Uterus (tissue), 4 donors: Measurements from ENCODE around the gene SHMT1. TPM values are rescaled to one million over a fixed set of nuclear protein-coding genes. Genes with fewer than 3 reads are reported as not detected.

Source experiments
- DNase-seq, 2 donors: peaks; one replicate each; pipeline ENCODE4 v3.0.0-alpha.2; 2019 to 2020
- H3K27ac ChIP-seq, 2 donors: fragments of 200-600 bp; sonication (generic); 1 replicate in 1 of 2; 2 replicates in 1 of 2; pipeline ENCODE4 v1.5.1; 2016 to 2018
- H3K27me3 ChIP-seq, 2 donors: fragments of 200-600 bp; sonication (generic); one replicate each; pipeline ENCODE4 v1.5.1; 2018 to 2019; ENCODE audit warnings: control low read depth in 1 of 2
- H3K36me3 ChIP-seq, 2 donors: fragments of 200-600 bp; sonication (generic); one replicate each; pipeline ENCODE4 v1.5.1; 2019; ENCODE audit warnings: control low read depth in 1 of 2
- H3K4me1 ChIP-seq, 2 donors: fragments of 200-600 bp; sonication (generic); one replicate each; pipeline ENCODE4 v1.5.1; 2018 to 2019; ENCODE audit warnings: control low read depth in 1 of 2
- H3K4me3 ChIP-seq, 2 donors: fragments of 200-600 bp; sonication (generic); 1 replicate in 1 of 2; 2 replicates in 1 of 2; pipeline ENCODE4 v1.5.1; 2018 to 2019; ENCODE audit warnings: mild to moderate bottlenecking in 1 of 2
- H3K9me3 ChIP-seq, 2 donors: fragments of 200-600 bp; sonication (generic); one replicate each; pipeline ENCODE4 v1.5.1; 2019; ENCODE audit warnings: control low read depth in 1 of 2
- CTCF ChIP-seq, 4 experiments: fragments of 200-600 bp in 2 of 4; fragments of 450-650 bp in 2 of 4; sonication (generic) in 2 of 4; IDR thresholded peaks; one replicate each; pipeline ENCODE4 v1.5.1; 2016 to 2019; ENCODE audit warnings: antibody characterized with exemption in 4 of 4, mild to moderate bottlenecking in 2 of 4, moderate library complexity in 1 of 4
- POLR2A ChIP-seq, 2 donors: fragments of 450-650 bp; IDR thresholded peaks; one replicate each; pipeline ENCODE4 v1.6.1; 2016; ENCODE audit warnings: antibody characterized with exemption in 2 of 2, mild to moderate bottlenecking in 1 of 2, moderate library complexity in 1 of 2
- intact Hi-C: fragments of 100-400 bp; cut with DNase I; formaldehyde crosslinking; loops from one replicate; pipeline ENCODE4 v1.15.1; 2023; ENCODE audit warnings: low total_unique reads
- total RNA-seq, 4 donors: library from RNA; depleted of rRNA in 3 of 4; stranded (reverse); fragments of >200 nt in 3 of 4; gene quantifications; one replicate each; pipeline versions ENCODE4 v1.1.0 to v1.2.4, GENCODE V29; 2014 to 2023
- donor health status: DM: yes; HTN: yes; CAD: no.

SHMT1 gene
- total RNA-seq, 4 donors from 2014 or later: 10.9 to 35.9 (median 31.5) TPM

GRCh38 chr17:18320301-18320700 is 43.0 kb downstream of the SHMT1 start:
- peaks cover 18 to 35% of the 10 kb centered on the region in 2 donors for H3K4me1 ChIP-seq
- DNase-seq: no peak
- H3K9me3 ChIP-seq: no peaks in the 10 kb centered on the region
- intact Hi-C loops: no loop called here
- no peak overlapping the region for H3K4me3 ChIP-seq
- no peak overlapping the region for H3K27ac ChIP-seq
- no peak for TF ChIP-seq CTCF (IDR thresholded peaks at IDR 0.05)
- TF ChIP-seq POLR2A (IDR thresholded peaks at IDR 0.05): no peak
- no peaks in the 10 kb centered on the region for H3K36me3 ChIP-seq
- no peaks in the 10 kb centered on the region for H3K27me3 ChIP-seq

- intact Hi-C loops: no loop called here
Observed at GRCh38 chr17:18319604-18320256, 43.6 kb downstream of the SHMT1 start.

GRCh38 chr17:18318771-18319450 is 44.4 kb downstream of the SHMT1 start:
- Histone ChIP-seq H3K9me3 (no peaks in the 10 kb centered on the region), H3K4me1 (peaks cover 18 to 35% of the 10 kb centered on the region in 2 donors), H3K4me3 (no peak overlapping the region), H3K36me3 (no peaks in the 10 kb centered on the region), H3K27ac (no peak overlapping the region), H3K27me3 (no peaks in the 10 kb centered on the region)
- TF ChIP-seq POLR2A (IDR thresholded peaks at IDR 0.05): no peak
- no peak for TF ChIP-seq CTCF (IDR thresholded peaks at IDR 0.05)
- intact Hi-C loops: no loop called here
- DNase-seq: no peak

More at GRCh38 chr17:18319604-18320256, 43.6 kb downstream of the SHMT1 start:
- TF ChIP-seq CTCF (IDR thresholded peaks at IDR 0.05) (peak in 3 of 4 experiments; percentile 7 to 33 (median 18)), POLR2A (IDR thresholded peaks at IDR 0.05) (no peak)
- Histone ChIP-seq H3K9me3 (no peaks in the 10 kb centered on the region), H3K27me3 (no peaks in the 10 kb centered on the region), H3K27ac (no peak overlapping the region), H3K36me3 (no peaks in the 10 kb centered on the region), H3K4me3 (no peak overlapping the region), H3K4me1 (peaks cover 18 to 35% of the 10 kb centered on the region in 2 donors)
- DNase-seq: no peak

GRCh38 chr17:18318117-18318516 is 45.2 kb downstream of the SHMT1 start:
- H3K36me3 ChIP-seq: no peaks in the 10 kb centered on the region
- no peaks in the 10 kb centered on the region for H3K9me3 ChIP-seq
- no peak overlapping the region for H3K27ac ChIP-seq
- no peak overlapping the region for H3K4me3 ChIP-seq
- intact Hi-C loops: no loop called here
- no peaks in the 10 kb centered on the region for H3K27me3 ChIP-seq
- TF ChIP-seq CTCF (IDR thresholded peaks at IDR 0.05): no peak
- no peak for TF ChIP-seq POLR2A (IDR thresholded peaks at IDR 0.05)
- peaks cover 18 to 35% of the 10 kb centered on the region in 2 donors for H3K4me1 ChIP-seq
- DNase-seq: no peak

GRCh38 chr17:18315961-18316360 is 47.4 kb downstream of the SHMT1 start:
- Histone ChIP-seq H3K9me3 (no peaks in the 10 kb centered on the region), H3K4me3 (peak overlapping the region; percentile 64 to 78), H3K27me3 (no peaks in the 10 kb centered on the region), H3K36me3 (no peaks in the 10 kb centered on the region), H3K27ac (peak overlapping the region in 1 of 2 donors; percentile 89), H3K4me1 (peaks cover 18 to 35% of the 10 kb centered on the region in 2 donors)
- no peak for DNase-seq
- intact Hi-C loops: no loop called here
- TF ChIP-seq POLR2A (IDR thresholded peaks at IDR 0.05) (no peak), CTCF (IDR thresholded peaks at IDR 0.05) (no peak)
